ENCODE data around the gene MTX2.

GRCh38 chr2:176251928-176252327 is 17.3 kb upstream of the MTX2 start:
- TF ChIP-seq POLR2A (IDR thresholded peaks at IDR 0.05; ENCODE audit: low read depth, low read length), result no peak
- TF ChIP-seq TAF1 (IDR thresholded peaks at IDR 0.05; ENCODE audit: borderline replicate concordance, low read depth, low read length), result no peak
